ENCODE measurements around the gene ZNF281. TPM values are rescaled to one million over a fixed set of nuclear protein-coding genes. Genes with fewer than 3 reads are reported as not detected.

ZNF281 gene
- total RNA-seq, 1 experiment from 2014 or later, result 47.7 TPM

GRCh38 chr1:200381256-200381984 is 28.4 kb downstream of the ZNF281 start (continued):
- TF ChIP-seq, protein P1, sequence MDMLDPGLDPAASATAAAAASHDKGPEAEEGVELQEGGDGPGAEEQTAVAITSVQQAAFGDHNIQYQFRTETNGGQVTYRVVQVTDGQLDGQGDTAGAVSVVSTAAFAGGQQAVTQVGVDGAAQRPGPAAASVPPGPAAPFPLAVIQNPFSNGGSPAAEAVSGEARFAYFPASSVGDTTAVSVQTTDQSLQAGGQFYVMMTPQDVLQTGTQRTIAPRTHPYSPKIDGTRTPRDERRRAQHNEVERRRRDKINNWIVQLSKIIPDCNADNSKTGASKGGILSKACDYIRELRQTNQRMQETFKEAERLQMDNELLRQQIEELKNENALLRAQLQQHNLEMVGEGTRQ (CRISPR knock-in tag; IDR thresholded peaks at IDR 0.05), result no peak
- TF ChIP-seq, protein P2, sequence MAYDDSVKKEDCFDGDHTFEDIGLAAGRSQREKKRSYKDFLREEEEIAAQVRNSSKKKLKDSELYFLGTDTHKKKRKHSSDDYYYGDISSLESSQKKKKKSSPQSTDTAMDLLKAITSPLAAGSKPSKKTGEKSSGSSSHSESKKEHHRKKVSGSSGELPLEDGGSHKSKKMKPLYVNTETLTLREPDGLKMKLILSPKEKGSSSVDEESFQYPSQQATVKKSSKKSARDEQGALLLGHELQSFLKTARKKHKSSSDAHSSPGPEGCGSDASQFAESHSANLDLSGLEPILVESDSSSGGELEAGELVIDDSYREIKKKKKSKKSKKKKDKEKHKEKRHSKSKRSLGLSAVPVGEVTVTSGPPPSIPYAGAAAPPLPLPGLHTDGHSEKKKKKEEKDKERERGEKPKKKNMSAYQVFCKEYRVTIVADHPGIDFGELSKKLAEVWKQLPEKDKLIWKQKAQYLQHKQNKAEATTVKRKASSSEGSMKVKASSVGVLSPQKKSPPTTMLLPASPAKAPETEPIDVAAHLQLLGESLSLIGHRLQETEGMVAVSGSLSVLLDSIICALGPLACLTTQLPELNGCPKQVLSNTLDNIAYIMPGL (CRISPR knock-in tag; IDR thresholded peaks at IDR 0.05), result no peak
- TF ChIP-seq ATF6 (CRISPR knock-in tag; IDR thresholded peaks at IDR 0.05), result no peak
- no peak for TF ChIP-seq SOX15 (CRISPR knock-in tag; IDR thresholded peaks at IDR 0.05)
- TF ChIP-seq RORB (CRISPR knock-in tag; IDR thresholded peaks at IDR 0.05), result no peak
- no peak for TF ChIP-seq ZNF425 (CRISPR knock-in tag; conservative IDR thresholded peaks at IDR 0.05)
- TF ChIP-seq ZNF121 (CRISPR knock-in tag; IDR thresholded peaks at IDR 0.05), result no peak
- no peak for TF ChIP-seq KAT7 (CRISPR knock-in tag; IDR thresholded peaks at IDR 0.05; ENCODE audit: borderline replicate concordance)
- TF ChIP-seq, protein P3, sequence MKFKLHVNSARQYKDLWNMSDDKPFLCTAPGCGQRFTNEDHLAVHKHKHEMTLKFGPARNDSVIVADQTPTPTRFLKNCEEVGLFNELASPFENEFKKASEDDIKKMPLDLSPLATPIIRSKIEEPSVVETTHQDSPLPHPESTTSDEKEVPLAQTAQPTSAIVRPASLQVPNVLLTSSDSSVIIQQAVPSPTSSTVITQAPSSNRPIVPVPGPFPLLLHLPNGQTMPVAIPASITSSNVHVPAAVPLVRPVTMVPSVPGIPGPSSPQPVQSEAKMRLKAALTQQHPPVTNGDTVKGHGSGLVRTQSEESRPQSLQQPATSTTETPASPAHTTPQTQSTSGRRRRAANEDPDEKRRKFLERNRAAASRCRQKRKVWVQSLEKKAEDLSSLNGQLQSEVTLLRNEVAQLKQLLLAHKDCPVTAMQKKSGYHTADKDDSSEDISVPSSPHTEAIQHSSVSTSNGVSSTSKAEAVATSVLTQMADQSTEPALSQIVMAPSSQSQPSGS (CRISPR knock-in tag; IDR thresholded peaks at IDR 0.05; ENCODE audit: borderline replicate concordance, low read depth), result no peak
- no peak for TF ChIP-seq ZNF219 (CRISPR knock-in tag; IDR thresholded peaks at IDR 0.05; ENCODE audit: borderline replicate concordance)

DNA sequence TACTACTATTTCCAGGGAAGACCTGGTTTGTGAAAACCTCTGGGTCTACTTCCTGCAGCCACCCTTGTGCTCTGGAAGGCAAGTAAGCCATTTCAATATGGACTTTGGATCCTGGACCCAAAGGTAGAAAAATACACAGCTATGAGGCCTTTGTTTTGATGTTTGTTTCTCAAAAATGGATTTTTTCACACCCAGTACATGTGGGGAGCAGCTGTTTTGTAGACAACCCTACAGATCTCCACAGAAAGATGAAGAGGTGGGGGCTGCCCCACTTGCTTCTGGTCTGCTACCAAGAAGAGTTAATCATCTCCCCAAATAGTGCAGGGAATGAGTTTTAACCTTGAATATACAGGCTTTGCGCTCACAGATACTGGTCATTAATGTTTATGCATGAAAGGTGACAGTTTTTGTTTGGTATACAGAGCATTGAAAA is 29.2 kb downstream of the ZNF281 start:
- H3K27ac Mint-ChIP-seq, result no peak overlapping the region
- H3K36me3 Mint-ChIP-seq, result no peaks in the 10 kb centered on the region; the same call in 1 of the 2 replicates
- DNase-seq (ENCODE audit: low spot score) (no peak), ATAC-seq (no peak)
- H3K4me3 Mint-ChIP-seq, result no peak overlapping the region
- POLR2A ChIA-PET, result no interaction called here
- H3K9me3 Mint-ChIP-seq, result peaks cover 6% of the 10 kb centered on the region; the same call in 1 of the 2 replicates
- CTCF ChIA-PET, result no interaction called here
- TF ChIP-seq ZNF671 (CRISPR knock-in tag; IDR thresholded peaks at IDR 0.05) (no peak), PRRX2 (CRISPR knock-in tag; IDR thresholded peaks at IDR 0.05) (no peak), PRDM15 (CRISPR knock-in tag; IDR thresholded peaks at IDR 0.05) (no peak), E2F4 (CRISPR knock-in tag; IDR thresholded peaks at IDR 0.05; ENCODE audit: borderline replicate concordance, low read depth) (no peak), CDX4 (CRISPR knock-in tag; IDR thresholded peaks at IDR 0.05; ENCODE audit: borderline replicate concordance) (no peak)
- TF ChIP-seq, protein P4, sequence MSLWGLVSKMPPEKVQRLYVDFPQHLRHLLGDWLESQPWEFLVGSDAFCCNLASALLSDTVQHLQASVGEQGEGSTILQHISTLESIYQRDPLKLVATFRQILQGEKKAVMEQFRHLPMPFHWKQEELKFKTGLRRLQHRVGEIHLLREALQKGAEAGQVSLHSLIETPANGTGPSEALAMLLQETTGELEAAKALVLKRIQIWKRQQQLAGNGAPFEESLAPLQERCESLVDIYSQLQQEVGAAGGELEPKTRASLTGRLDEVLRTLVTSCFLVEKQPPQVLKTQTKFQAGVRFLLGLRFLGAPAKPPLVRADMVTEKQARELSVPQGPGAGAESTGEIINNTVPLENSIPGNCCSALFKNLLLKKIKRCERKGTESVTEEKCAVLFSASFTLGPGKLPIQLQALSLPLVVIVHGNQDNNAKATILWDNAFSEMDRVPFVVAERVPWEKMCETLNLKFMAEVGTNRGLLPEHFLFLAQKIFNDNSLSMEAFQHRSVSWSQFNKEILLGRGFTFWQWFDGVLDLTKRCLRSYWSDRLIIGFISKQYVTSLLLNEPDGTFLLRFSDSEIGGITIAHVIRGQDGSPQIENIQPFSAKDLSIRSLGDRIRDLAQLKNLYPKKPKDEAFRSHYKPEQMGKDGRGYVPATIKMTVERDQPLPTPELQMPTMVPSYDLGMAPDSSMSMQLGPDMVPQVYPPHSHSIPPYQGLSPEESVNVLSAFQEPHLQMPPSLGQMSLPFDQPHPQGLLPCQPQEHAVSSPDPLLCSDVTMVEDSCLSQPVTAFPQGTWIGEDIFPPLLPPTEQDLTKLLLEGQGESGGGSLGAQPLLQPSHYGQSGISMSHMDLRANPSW (CRISPR knock-in tag; conservative IDR thresholded peaks at IDR 0.05; ENCODE audit: low read depth), result no peak
- peaks cover 44% of the 10 kb centered on the region for H3K4me1 Mint-ChIP-seq
- no peaks in the 10 kb centered on the region; the same call in 1 of the 2 replicates for H3K27me3 Mint-ChIP-seq (ENCODE audit: low read depth)
